Measurements from ENCODE around the gene SRCAP. TPM values are rescaled to one million over a fixed set of nuclear protein-coding genes. Genes with fewer than 3 reads are reported as not detected.

The SRCAP gene
- total RNA-seq, 1 experiment from 2014 or later: 116 TPM

GRCh38 chr16:30756781-30757100 lies 57.8 kb downstream of the SRCAP start:
- BruUV-seq (replicated peaks): no TSS peak
- Histone ChIP-seq H3K9me2 (ENCODE audit: insufficient read depth) (no peaks in the 10 kb centered on the region), H3K9me3 (ENCODE audit: insufficient read depth, low read depth) (no peaks in the 10 kb centered on the region), H3K36me3 (ENCODE audit: low read depth) (no peaks in the 10 kb centered on the region), H3K79me2 (ENCODE audit: low read depth) (peaks cover 9% of the 10 kb centered on the region), H3K27me3 (ENCODE audit: insufficient read depth, low read depth) (no peaks in the 10 kb centered on the region), H3K4me1 (replicated peaks; ENCODE audit: insufficient read depth) (peaks cover 11% of the 10 kb centered on the region), H3K4me3 (no peak overlapping the region), H3K4me2 (no peak overlapping the region), H2AFZ (no peak overlapping the region), H3F3A (ENCODE audit: insufficient read depth, low read depth) (peaks cover 29% of the 10 kb centered on the region; the same call in 1 of the 2 replicates), H4K20me1 (ENCODE audit: insufficient read depth) (no peaks in the 10 kb centered on the region), H3K27ac (no peak overlapping the region)
- CTCF ChIA-PET: no interaction called here
- no peak for TF ChIP-seq CTCF (conservative IDR thresholded peaks at IDR 0.05)
- TF ChIP-seq EZH2 (IDR thresholded peaks at IDR 0.05; ENCODE audit: low read depth): no peak
- intact Hi-C loops (cut with micrococcal nuclease; ENCODE audit: unreplicated experiment): no loop called here
- DNase-seq: no peak
- POLR2A ChIA-PET (ENCODE audit: unreplicated experiment): no interaction called here

GRCh38 chr16:30757316-30757715 lies 58.3 kb downstream of the SRCAP start:
- TF ChIP-seq EZH2 (IDR thresholded peaks at IDR 0.05; ENCODE audit: low read depth): no peak
- CTCF ChIA-PET: interaction anchor here (0.7 kb wide), 1 partner anchor 190 kb away, joined by 3 read pairs; no protein-coding TSS in a partner anchor
- Histone ChIP-seq H4K20me1 (ENCODE audit: insufficient read depth) (no peaks in the 10 kb centered on the region), H3K36me3 (ENCODE audit: low read depth) (no peaks in the 10 kb centered on the region), H3K27ac (no peak overlapping the region), H2AFZ (no peak overlapping the region), H3K4me2 (no peak overlapping the region), H3K4me1 (replicated peaks; ENCODE audit: insufficient read depth) (peaks cover 11% of the 10 kb centered on the region), H3K4me3 (no peak overlapping the region), H3K27me3 (ENCODE audit: insufficient read depth, low read depth) (no peaks in the 10 kb centered on the region), H3F3A (ENCODE audit: insufficient read depth, low read depth) (peaks cover 29% of the 10 kb centered on the region; the same call in 1 of the 2 replicates), H3K79me2 (ENCODE audit: low read depth) (peaks cover 10% of the 10 kb centered on the region), H3K9me2 (ENCODE audit: insufficient read depth) (no peaks in the 10 kb centered on the region), H3K9me3 (ENCODE audit: insufficient read depth, low read depth) (no peaks in the 10 kb centered on the region)
- intact Hi-C loops (cut with micrococcal nuclease; ENCODE audit: unreplicated experiment): no loop called here
- BruUV-seq (replicated peaks): no TSS peak
- DNase-seq: no peak
- POLR2A ChIA-PET (ENCODE audit: unreplicated experiment): interaction anchor here (0.7 kb wide), 2 partner anchors 163 to 264 kb away, joined by 8 to 36 read pairs; no protein-coding TSS in a partner anchor

DNA sequence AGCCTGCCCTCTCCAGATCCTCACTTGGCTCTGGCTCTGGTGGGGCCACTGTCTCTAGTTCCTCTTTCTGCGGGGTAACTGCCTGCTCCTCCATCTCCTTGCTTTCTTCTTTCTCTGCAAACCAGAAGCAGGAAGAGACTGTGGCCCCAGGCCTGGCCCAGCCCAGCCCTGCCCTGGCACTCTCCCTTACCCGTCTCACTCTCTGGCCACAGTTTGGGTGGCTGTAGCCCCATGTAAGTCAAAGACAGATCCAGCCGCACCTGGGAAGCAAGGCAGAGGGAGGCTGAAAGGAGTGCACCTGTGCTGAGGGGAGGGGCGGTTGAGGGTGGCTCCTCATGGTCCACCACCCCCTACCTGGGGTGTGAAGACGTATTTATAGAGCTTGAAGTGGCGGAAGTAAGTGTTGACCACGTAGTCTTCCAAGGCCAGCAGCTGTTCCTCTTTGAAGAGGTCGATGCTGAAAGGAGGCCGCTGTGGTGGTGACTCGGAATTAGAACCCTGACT lies 60.1 kb downstream of the SRCAP start:
- H3K4me2 ChIP-seq: no peak overlapping the region
- CTCF ChIA-PET: no interaction called here
- H3K27me3 ChIP-seq (ENCODE audit: insufficient read depth, low read depth): no peaks in the 10 kb centered on the region
- peaks cover 24% of the 10 kb centered on the region for H3K4me1 ChIP-seq (replicated peaks; ENCODE audit: insufficient read depth)
- peaks cover 30% of the 10 kb centered on the region; the same call in 1 of the 2 replicates for H3F3A ChIP-seq (ENCODE audit: insufficient read depth, low read depth)
- DNase-seq: no peak
- H3K9me2 ChIP-seq (ENCODE audit: insufficient read depth): no peaks in the 10 kb centered on the region
- H3K36me3 ChIP-seq (ENCODE audit: low read depth): peaks cover 10% of the 10 kb centered on the region; the same call in 1 of the 2 replicates
- no peak overlapping the region for H3K4me3 ChIP-seq
- intact Hi-C loops (cut with micrococcal nuclease; ENCODE audit: unreplicated experiment): no loop called here
- no peak overlapping the region for H2AFZ ChIP-seq
- BruUV-seq (replicated peaks): no TSS peak
- no peak overlapping the region for H3K27ac ChIP-seq
- TF ChIP-seq EZH2 (IDR thresholded peaks at IDR 0.05; ENCODE audit: low read depth) (no peak), CTCF (conservative IDR thresholded peaks at IDR 0.05) (no peak)
- peaks cover 3% of the 10 kb centered on the region for H4K20me1 ChIP-seq (ENCODE audit: insufficient read depth)
- POLR2A ChIA-PET (ENCODE audit: unreplicated experiment): no interaction called here
- no peaks in the 10 kb centered on the region for H3K9me3 ChIP-seq (ENCODE audit: insufficient read depth, low read depth)
- H3K79me2 ChIP-seq (ENCODE audit: low read depth): peaks cover 27% of the 10 kb centered on the region

All from PC-9 (cell line).